Type B pancreatic cell (in vitro differentiated cells): ENCODE data around the gene MKLN1. TPM values are rescaled to one million over a fixed set of nuclear protein-coding genes. Genes with fewer than 3 reads are reported as not detected.

ENCODE experiments used
- DNase-seq: peaks from one replicate; pipeline ENCODE4 v3.0.0; 2021; ENCODE audit warnings: mixed read lengths; ENCODE audit not compliant: unreplicated experiment; ENCODE audit errors: extremely low spot score
- H3K27ac Mint-ChIP-seq: 2 replicates; pipeline ENCODE4 v1.8.0; 2021; ENCODE audit warnings: mild to moderate bottlenecking, mixed read lengths
- H3K27me3 Mint-ChIP-seq: 2 replicates; pipeline ENCODE4 v1.8.0; 2021; ENCODE audit warnings: mixed read lengths
- H3K36me3 Mint-ChIP-seq: 2 replicates; pipeline ENCODE4 v1.8.0; 2021; ENCODE audit warnings: mixed read lengths
- H3K4me1 Mint-ChIP-seq: one replicate; pipeline ENCODE4 v1.8.0; 2021; ENCODE audit warnings: mixed read lengths; ENCODE audit not compliant: unreplicated experiment
- H3K4me3 Mint-ChIP-seq: 2 replicates; pipeline ENCODE4 v1.8.0; 2021; ENCODE audit warnings: mild to moderate bottlenecking, mixed read lengths
- H3K9me3 Mint-ChIP-seq: 2 replicates; pipeline ENCODE4 v1.8.0; 2021; ENCODE audit warnings: mixed read lengths
- long read RNA-seq: library from polyadenylated mRNA; unstranded; transcript quantifications from one replicate; pipeline ENCODE4 v2.0.0, GENCODE V29; 2020
- total RNA-seq: library from RNA; stranded (reverse); gene quantifications from 2 replicates; pipeline ENCODE4 v1.2.1, GENCODE V29; 2021; ENCODE audit warnings: low replicate concordance
- TF ChIP-seq, protein P1 (sequence below): fragments of 200-600 bp; sonication (generic); conservative IDR thresholded peaks from 2 replicates; pipeline ENCODE4 v1.5.0; 2021; ENCODE audit warnings: antibody characterized with exemption, mild to moderate bottlenecking

The MKLN1 gene
- 39.1 and 47.7 TPM in 2 replicates for total RNA-seq
- long read RNA-seq, full-length matches to known transcripts = 16 of 40 reads
- long read RNA-seq, partial matches to known transcripts = 9 of 40 reads
- long read RNA-seq, other reads (novel, unspliced or antisense) = 15 of 40 reads

DNA sequence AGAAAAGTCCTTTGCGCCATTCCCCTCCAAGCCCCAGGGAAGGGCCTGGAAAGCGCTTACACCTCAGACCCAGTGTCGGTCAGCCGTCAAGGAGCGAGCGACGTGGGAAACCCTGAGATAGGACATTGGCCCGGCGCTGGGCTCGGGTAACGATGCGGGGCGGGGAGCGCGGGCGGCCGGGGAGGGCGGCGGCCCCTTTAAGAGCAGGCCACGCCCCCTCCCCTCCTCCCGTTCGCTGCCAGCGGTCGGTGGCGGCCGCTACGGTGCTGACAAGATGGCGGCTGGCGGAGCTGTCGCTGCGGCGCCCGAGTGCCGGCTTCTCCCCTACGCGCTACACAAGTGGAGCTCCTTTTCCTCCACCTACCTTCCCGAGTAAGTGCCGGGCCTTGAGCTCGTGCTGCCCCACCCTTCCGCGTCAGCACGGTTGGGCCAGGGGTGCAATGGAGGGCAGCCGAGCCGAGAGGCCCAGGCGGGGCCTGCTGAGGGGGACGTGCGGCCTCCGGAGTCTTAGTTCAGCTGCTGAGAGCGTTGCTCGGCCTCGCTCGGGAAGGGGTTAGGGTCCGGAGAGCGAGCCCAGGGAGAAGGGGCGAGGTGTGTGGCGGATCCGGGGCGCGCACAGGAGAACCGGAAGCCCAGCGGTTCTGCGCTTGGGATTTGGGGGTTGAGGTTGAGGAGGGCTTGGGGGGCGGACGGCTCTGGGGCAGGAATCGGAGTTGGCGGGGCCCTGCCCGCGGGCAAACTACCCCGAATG, at the start of gene MKLN1:
MKLN1 (plus strand) TSS at position 251 of the 751 bp plus-strand sequence; CDS start at position 275, 24 bp downstream.
- H3K27me3 Mint-ChIP-seq = no peaks in the 10 kb centered on the region
- DNase-seq = peak; percentile 91
- H3K4me3 Mint-ChIP-seq = peak within 1 kb of the TSS; percentile 96
- H3K9me3 Mint-ChIP-seq = no peaks in the 10 kb centered on the region
- peaks cover 26% of the 10 kb centered on the region for H3K4me1 Mint-ChIP-seq
- TF ChIP-seq, protein P1, sequence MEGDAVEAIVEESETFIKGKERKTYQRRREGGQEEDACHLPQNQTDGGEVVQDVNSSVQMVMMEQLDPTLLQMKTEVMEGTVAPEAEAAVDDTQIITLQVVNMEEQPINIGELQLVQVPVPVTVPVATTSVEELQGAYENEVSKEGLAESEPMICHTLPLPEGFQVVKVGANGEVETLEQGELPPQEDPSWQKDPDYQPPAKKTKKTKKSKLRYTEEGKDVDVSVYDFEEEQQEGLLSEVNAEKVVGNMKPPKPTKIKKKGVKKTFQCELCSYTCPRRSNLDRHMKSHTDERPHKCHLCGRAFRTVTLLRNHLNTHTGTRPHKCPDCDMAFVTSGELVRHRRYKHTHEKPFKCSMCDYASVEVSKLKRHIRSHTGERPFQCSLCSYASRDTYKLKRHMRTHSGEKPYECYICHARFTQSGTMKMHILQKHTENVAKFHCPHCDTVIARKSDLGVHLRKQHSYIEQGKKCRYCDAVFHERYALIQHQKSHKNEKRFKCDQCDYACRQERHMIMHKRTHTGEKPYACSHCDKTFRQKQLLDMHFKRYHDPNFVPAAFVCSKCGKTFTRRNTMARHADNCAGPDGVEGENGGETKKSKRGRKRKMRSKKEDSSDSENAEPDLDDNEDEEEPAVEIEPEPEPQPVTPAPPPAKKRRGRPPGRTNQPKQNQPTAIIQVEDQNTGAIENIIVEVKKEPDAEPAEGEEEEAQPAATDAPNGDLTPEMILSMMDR = no peak
- H3K27ac Mint-ChIP-seq = peak within 1 kb of the TSS; percentile 95
- H3K36me3 Mint-ChIP-seq = peaks cover 4% of the 10 kb centered on the region

DNA sequence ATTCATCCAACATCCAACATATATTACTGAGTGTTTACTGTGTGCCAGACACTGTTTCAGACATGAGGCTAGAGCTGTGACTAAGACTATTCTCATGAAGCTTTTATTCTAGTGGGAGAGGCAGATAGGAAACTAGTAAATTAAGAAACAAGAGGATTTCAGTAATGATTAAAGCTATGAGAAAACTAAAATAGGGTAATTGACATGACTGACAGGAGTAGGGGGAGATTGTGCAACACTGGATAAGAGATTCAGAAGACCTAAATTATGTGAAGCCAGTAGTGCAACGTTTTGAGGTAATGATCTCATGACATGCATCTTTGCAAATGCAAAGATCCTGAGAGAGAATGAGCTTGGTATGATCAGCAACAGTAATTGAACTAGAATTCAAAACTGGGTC, 48.6 kb upstream of the MKLN1 start:
- peaks cover 5% of the 10 kb centered on the region for H3K9me3 Mint-ChIP-seq
- no peaks in the 10 kb centered on the region for H3K27me3 Mint-ChIP-seq
- H3K4me1 Mint-ChIP-seq = no peaks in the 10 kb centered on the region
- DNase-seq = no peak
- H3K4me3 Mint-ChIP-seq = no peak overlapping the region
- TF ChIP-seq, protein P1 = no peak
- no peaks in the 10 kb centered on the region for H3K36me3 Mint-ChIP-seq
- no peak overlapping the region for H3K27ac Mint-ChIP-seq

DNA sequence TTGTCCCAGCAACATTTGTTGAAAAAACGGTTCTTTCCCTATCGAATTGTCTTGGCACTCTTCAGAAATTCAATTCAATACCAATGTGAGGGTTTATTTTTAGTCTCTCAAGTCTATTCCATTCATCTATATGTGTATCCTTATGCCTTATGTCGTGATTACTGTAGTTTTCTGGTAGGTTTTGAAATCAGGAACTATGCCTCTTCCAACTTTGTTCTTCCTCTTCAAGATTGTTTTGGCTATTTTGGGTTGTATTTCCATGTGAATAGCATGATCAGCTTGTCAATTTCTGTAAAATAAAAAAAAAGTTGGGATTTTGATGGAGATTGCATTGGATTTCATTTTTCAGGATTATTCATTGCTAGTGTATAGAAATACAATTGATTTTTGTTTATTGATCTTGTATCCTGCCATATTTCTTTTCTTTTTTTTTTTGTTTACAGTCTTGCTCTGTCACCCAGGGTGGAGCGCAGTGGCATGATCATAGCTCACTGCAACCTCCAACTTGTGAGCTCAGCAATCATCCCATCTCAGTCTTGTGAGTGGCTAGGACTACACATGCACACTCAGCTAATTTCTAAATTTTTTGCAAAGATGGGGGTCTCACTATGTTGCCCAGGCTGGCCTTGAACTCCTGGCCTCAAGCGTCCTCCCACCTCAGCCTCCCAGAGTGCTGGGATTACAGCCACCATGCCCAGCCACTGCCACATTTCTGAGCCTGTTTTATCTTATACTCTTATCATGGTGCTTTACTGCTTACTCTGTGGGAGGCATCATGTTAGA, 46.2 kb upstream of the MKLN1 start:
- TF ChIP-seq, protein P1 = no peak
- H3K4me3 Mint-ChIP-seq = no peak overlapping the region

DNA sequence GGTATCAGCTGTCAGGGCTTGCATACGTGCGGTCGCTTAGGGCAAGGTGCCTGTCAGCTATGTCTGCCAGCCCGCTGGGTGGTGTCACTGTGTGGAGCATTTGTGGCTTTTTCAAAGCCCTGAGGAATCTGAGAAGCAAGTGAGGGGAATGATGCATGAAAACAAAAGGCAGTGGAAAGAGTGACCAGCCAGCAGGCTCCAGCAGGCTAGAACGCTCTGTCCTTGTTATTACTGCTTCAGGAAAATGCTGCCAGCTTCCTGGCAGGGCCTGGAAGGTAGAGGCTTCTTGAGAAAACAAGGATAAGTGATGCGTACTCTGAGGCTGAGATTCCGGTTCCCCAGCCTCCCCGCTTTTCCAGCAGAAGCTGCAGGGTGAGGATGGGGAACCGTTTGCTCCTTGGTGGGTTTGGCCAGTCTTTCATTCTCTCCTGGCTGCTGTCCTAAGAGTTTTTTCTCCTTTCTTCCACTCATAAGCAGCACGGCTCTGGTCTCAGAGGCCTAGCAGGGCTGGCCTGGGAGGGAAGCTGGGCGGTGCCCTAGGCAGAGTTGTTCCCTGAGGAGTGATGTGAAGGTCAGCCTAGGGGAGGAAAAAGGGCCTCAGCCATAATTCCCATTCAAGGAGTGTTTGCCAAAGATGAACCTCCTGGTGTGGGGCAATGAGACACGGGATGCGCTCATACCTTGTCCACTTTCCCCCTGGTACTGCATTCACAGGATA, 42.8 kb upstream of the MKLN1 start:
- H3K27ac Mint-ChIP-seq = no peak overlapping the region
- H3K9me3 Mint-ChIP-seq = no peaks in the 10 kb centered on the region
- H3K4me1 Mint-ChIP-seq = no peaks in the 10 kb centered on the region
- H3K36me3 Mint-ChIP-seq = no peaks in the 10 kb centered on the region
- no peak for DNase-seq
- H3K4me3 Mint-ChIP-seq = no peak overlapping the region
- H3K27me3 Mint-ChIP-seq = no peaks in the 10 kb centered on the region
- TF ChIP-seq, protein P1 = no peak

More for the DNA sequence above, 46.2 kb upstream of the MKLN1 start:
- H3K4me1 Mint-ChIP-seq = no peaks in the 10 kb centered on the region
- peaks cover 5% of the 10 kb centered on the region for H3K9me3 Mint-ChIP-seq
- H3K36me3 Mint-ChIP-seq = no peaks in the 10 kb centered on the region
- no peak overlapping the region for H3K27ac Mint-ChIP-seq
- no peak for DNase-seq
- H3K27me3 Mint-ChIP-seq = no peaks in the 10 kb centered on the region

DNA sequence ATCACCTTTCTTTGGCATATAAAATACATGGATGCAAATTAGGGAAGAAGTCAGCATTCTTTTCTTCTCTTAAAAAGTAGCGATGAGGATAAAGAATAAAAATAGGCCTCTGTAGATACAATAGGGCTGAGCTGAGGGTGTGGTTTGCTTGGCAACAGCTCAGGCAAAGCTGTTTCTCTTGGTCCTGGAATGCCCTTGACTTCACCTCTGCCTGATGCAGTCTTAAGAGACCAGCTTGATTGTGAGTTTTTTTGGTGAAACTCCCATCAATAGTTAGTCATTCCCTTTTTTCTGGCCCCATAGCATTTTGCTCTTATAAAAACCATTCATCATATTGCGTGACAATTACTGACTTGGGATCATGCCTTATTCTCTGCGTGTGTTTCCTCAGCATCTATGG, 42.1 kb upstream of the MKLN1 start:
- no peaks in the 10 kb centered on the region for H3K36me3 Mint-ChIP-seq
- H3K27ac Mint-ChIP-seq = no peak overlapping the region
- TF ChIP-seq, protein P1 = no peak
- no peaks in the 10 kb centered on the region for H3K4me1 Mint-ChIP-seq
- H3K27me3 Mint-ChIP-seq = no peaks in the 10 kb centered on the region
- no peak for DNase-seq
- no peaks in the 10 kb centered on the region for H3K9me3 Mint-ChIP-seq
- H3K4me3 Mint-ChIP-seq = no peak overlapping the region
